ENCODE results near the gene C18orf63. TPM values are rescaled to one million over a fixed set of nuclear protein-coding genes. Genes with fewer than 3 reads are reported as not detected.

Gene C18orf63
- not detected for total RNA-seq

DNA sequence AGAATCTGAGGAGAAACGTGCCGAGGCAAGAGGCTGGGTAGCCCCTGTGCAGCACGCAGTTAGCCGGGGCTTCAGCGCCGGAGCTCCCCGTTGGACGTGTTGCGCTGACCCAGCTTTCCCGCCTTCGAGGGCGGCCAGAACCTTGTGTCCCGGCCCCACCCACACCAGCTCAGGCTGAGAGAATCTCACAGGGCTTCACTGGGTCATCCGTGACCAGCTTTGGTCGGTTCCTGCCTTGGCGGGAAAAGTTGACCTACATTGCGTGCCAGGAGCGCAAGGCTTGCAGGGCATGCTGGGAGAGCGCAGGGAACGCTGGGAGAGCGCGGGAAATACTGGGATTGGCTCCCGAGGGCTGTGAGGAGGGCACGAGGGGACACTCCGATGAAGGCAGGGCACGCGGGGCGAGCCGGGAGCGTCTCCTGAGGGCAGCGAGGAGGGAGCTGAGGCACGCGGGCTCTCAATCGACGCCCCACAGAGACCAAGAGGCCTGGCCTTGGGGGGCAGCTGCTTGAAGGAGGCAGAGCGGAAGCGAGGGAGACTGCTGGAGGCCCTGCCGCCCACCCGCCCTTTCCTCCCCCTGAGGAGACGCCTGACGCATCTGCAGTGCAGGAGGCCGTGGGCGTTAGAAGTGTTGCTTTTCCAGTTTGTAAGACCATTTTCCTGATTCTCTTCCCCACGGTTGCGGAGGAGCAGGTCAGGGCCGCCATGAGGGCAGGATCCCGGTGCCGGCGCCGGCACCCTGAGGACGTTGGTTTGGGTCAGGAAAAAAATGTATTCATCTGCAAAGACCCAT, at the start of gene C18orf63:
Gene C18orf63 (plus strand): TSS at position 376 of the 793 bp plus-strand sequence. CDS start 2,027 bp downstream, outside the sequence.
- H3K9me3 ChIP-seq, result no peaks in the 10 kb centered on the region
- intact Hi-C loops (cut with DNase I), result no loop called here
- peaks cover 10 to 24% (median 16%) of the 10 kb centered on the region in 4 donors for H3K4me1 ChIP-seq
- H3K27ac ChIP-seq (replicated peaks in 1 of 4), result no peak within 1 kb of the TSS
- TF ChIP-seq POLR2AphosphoS5 (IDR thresholded peaks at IDR 0.05), result no peak
- TF ChIP-seq, protein P1, sequence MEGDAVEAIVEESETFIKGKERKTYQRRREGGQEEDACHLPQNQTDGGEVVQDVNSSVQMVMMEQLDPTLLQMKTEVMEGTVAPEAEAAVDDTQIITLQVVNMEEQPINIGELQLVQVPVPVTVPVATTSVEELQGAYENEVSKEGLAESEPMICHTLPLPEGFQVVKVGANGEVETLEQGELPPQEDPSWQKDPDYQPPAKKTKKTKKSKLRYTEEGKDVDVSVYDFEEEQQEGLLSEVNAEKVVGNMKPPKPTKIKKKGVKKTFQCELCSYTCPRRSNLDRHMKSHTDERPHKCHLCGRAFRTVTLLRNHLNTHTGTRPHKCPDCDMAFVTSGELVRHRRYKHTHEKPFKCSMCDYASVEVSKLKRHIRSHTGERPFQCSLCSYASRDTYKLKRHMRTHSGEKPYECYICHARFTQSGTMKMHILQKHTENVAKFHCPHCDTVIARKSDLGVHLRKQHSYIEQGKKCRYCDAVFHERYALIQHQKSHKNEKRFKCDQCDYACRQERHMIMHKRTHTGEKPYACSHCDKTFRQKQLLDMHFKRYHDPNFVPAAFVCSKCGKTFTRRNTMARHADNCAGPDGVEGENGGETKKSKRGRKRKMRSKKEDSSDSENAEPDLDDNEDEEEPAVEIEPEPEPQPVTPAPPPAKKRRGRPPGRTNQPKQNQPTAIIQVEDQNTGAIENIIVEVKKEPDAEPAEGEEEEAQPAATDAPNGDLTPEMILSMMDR (IDR thresholded peaks at IDR 0.05), result no peak
- no peaks in the 10 kb centered on the region for H3K36me3 ChIP-seq
- no peak for DNase-seq (ENCODE audit: extremely low spot score)
- no peaks in the 10 kb centered on the region for H3K27me3 ChIP-seq
- no peak within 1 kb of the TSS for H3K4me3 ChIP-seq
- 97% methylated on average over 51 of the region's 51 CpGs for WGBS

DNA sequence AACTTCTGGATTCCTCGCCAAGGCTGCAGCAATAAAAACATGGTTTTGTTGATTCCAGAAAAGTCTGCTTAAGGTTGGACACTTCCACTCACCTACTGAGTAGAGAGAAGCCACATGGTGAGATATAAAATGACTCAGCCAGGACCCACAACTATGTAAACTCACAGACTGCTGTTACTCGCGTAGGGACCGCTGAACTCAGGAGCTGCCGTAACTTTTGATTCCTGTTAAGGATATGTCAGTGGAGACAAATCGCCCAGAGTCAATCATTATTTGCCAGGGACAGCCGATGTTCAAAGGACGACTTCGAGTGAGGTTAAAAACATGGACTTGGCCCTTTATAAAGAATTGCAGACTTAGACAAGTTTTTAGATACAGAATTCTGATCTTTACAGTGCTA, 49.5 kb upstream of the C18orf63 start:
- DNase-seq (ENCODE audit: extremely low spot score), result no peak
- H3K4me1 ChIP-seq, result peaks cover 0 to 14% (median 8%) of the 10 kb centered on the region in 4 donors
- no peaks in the 10 kb centered on the region for H3K27me3 ChIP-seq
- H3K27ac ChIP-seq (replicated peaks in 1 of 4), result no peak overlapping the region
- 71% methylated on average over 9 of the region's 9 CpGs for WGBS
- TF ChIP-seq POLR2A (IDR thresholded peaks at IDR 0.05; ENCODE audit: low read depth) (no peak), POLR2AphosphoS5 (IDR thresholded peaks at IDR 0.05) (no peak), EP300 (IDR thresholded peaks at IDR 0.05) (no peak)
- TF ChIP-seq, protein P1 (IDR thresholded peaks at IDR 0.05), result no peak
- no peaks in the 10 kb centered on the region for H3K9me3 ChIP-seq
- no peak overlapping the region for H3K4me3 ChIP-seq
- intact Hi-C loops (cut with DNase I), result no loop called here
- H3K36me3 ChIP-seq, result peaks cover 4 to 43% (median 20%) of the 10 kb centered on the region in 4 donors

DNA sequence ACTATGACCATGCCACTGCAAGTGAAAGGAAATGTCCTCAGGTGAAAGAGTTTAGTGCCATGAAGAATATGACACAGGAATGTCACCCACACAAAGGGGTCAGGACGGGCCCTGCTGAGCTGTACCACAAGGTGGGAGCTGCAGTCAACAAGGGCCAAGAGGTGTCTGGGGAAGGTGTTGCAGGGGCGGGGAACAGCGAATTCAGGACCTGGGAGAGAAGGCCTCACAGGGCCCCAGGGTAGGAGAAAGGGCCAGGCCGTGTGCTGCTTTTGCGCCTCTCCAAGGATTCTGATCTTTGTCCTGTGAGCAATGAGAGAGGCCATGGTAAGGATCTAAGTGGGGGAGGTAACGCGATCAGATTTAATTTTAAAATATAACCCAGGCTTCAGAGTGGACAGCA, 47.5 kb upstream of the C18orf63 start:
- intact Hi-C loops (cut with DNase I), result no loop called here
- Histone ChIP-seq H3K27me3 (no peaks in the 10 kb centered on the region), H3K4me3 (no peak overlapping the region), H3K4me1 (peaks cover 4 to 14% (median 10%) of the 10 kb centered on the region in 4 donors), H3K27ac (replicated peaks in 1 of 4) (no peak overlapping the region), H3K36me3 (peaks cover 0 to 22% (median 3%) of the 10 kb centered on the region in 4 donors), H3K9me3 (no peaks in the 10 kb centered on the region)
- DNase-seq (ENCODE audit: extremely low spot score), result no peak
- TF ChIP-seq POLR2A (IDR thresholded peaks at IDR 0.05; ENCODE audit: low read depth) (no peak), EP300 (IDR thresholded peaks at IDR 0.05) (no peak), POLR2AphosphoS5 (IDR thresholded peaks at IDR 0.05) (no peak)
- TF ChIP-seq, protein P1 (IDR thresholded peaks at IDR 0.05), result no peak
- WGBS, result 97% methylated on average over 7 of the region's 7 CpGs

DNA sequence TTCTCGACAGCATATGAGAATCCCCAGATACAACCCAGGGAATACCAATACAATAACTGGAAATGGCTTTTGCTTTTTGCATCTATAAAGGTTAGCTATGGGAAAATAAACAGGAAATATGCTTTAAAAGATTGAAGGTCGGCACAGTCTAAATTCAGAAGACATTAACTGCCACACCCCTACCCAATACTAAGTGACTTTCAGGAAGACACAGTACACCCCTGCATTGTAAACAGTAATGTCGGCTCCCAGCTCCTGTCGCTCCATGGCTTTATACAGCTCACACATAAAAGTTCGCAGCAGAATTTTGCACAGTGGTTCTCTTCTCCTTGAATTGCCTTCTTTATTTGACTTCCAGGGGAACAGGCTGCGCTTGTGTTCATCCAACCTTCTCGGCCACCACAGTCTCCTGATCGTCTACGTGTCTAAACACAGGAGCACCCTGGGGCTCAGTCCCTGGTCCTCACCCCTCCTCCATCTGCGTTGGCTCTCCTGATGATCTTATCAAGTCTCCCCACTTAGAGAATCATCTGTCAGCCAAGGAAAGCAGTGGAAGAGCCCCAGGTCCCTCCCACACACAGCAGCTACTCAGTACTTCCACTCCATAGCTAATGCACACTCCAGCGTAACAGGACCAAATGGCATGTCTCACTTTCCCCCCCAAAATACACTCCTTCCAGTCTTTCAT, 46.6 kb upstream of the C18orf63 start:
- Histone ChIP-seq H3K4me1 (peaks cover 12 to 23% (median 19%) of the 10 kb centered on the region in 4 donors), H3K27ac (replicated peaks in 1 of 4) (no peak overlapping the region), H3K36me3 (peaks cover 0 to 19% (median 1%) of the 10 kb centered on the region in 4 donors), H3K4me3 (no peak overlapping the region), H3K9me3 (no peaks in the 10 kb centered on the region), H3K27me3 (no peaks in the 10 kb centered on the region)
- WGBS, result 78% methylated on average over 11 of the region's 11 CpGs
- TF ChIP-seq EP300 (IDR thresholded peaks at IDR 0.05) (no peak), POLR2A (IDR thresholded peaks at IDR 0.05; ENCODE audit: low read depth) (no peak), POLR2AphosphoS5 (IDR thresholded peaks at IDR 0.05) (no peak)
- TF ChIP-seq, protein P1 (IDR thresholded peaks at IDR 0.05), result no peak
- intact Hi-C loops (cut with DNase I), result no loop called here
- no peak for DNase-seq (ENCODE audit: extremely low spot score)
